ENCODE measurements around the gene TUBGCP2.

DNA sequence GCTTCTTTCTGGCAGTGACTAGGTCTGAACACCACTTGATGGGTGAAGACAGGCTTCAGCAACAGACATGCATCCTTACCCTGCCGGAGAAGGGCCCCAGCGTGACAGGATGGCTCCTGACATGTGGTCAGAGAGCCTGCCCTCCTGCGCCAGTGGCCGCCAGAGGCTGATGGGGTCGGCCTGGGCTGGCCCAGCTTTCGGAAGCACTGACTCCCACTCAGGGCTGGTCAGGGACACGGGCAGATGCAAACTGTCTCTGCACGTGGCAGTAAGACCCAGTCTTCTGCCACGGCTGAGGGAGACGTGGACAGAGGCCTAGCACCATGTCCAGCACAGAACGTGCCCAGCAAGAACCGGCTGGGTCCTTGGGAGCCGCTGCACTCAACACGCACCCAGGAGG lies 10.2 kb downstream of the TUBGCP2 start:
- TF ChIP-seq, protein P1, sequence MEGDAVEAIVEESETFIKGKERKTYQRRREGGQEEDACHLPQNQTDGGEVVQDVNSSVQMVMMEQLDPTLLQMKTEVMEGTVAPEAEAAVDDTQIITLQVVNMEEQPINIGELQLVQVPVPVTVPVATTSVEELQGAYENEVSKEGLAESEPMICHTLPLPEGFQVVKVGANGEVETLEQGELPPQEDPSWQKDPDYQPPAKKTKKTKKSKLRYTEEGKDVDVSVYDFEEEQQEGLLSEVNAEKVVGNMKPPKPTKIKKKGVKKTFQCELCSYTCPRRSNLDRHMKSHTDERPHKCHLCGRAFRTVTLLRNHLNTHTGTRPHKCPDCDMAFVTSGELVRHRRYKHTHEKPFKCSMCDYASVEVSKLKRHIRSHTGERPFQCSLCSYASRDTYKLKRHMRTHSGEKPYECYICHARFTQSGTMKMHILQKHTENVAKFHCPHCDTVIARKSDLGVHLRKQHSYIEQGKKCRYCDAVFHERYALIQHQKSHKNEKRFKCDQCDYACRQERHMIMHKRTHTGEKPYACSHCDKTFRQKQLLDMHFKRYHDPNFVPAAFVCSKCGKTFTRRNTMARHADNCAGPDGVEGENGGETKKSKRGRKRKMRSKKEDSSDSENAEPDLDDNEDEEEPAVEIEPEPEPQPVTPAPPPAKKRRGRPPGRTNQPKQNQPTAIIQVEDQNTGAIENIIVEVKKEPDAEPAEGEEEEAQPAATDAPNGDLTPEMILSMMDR (IDR thresholded peaks at IDR 0.05; ENCODE audit: insufficient read depth, low read depth, low read length): no peak
- no peak for TF ChIP-seq EZH2 (IDR thresholded peaks at IDR 0.05; ENCODE audit: insufficient read depth, low read length)
